ENCODE measurements around the gene ESR2. TPM values are rescaled to one million over a fixed set of nuclear protein-coding genes. Genes with fewer than 3 reads are reported as not detected.
"Not testable (repeated sequence)": the region's sequence is repeated elsewhere in the genome, so short reads cannot be mapped to it uniquely, and the experiment has no call there.

The ESR2 gene
- total RNA-seq, 1 donor from 2014 or later, result 0.38 TPM

GRCh38 chr14:64232944-64233343, 61.2 kb downstream of the ESR2 start:
- intact Hi-C loops (cut with DNase I), result no loop called here
- DNase-seq (ENCODE audit: low spot score), result no peak

GRCh38 chr14:64232095-64232838, 61.9 kb downstream of the ESR2 start:
- DNase-seq (ENCODE audit: low spot score), result no peak
- intact Hi-C loops (cut with DNase I), result no loop called here

GRCh38 chr14:64229489-64229888, 64.7 kb downstream of the ESR2 start:
- DNase-seq (ENCODE audit: low spot score), result no peak
- intact Hi-C loops (cut with DNase I), result no loop called here

- intact Hi-C loops (cut with DNase I), result no loop called here
- no peak for DNase-seq (ENCODE audit: low spot score)
Observed at GRCh38 chr14:64227856-64228255, 66.3 kb downstream of the ESR2 start.

GRCh38 chr14:64225151-64225757, 68.9 kb downstream of the ESR2 start:
- DNase-seq (ENCODE audit: low spot score), result no peak
- intact Hi-C loops (cut with DNase I), result no loop called here

GRCh38 chr14:64221391-64222003, 72.7 kb downstream of the ESR2 start:
- intact Hi-C loops (cut with DNase I), result no loop called here
- no peak for DNase-seq (ENCODE audit: low spot score)

GRCh38 chr14:64220466-64220865, 73.7 kb downstream of the ESR2 start:
- intact Hi-C loops (cut with DNase I), result no loop called here
- DNase-seq (ENCODE audit: low spot score), result peak; percentile 85

GRCh38 chr14:64220056-64220455, 74.1 kb downstream of the ESR2 start:
- intact Hi-C loops (cut with DNase I), result no loop called here
- no peak for DNase-seq (ENCODE audit: low spot score)

GRCh38 chr14:64218344-64219240, 75.6 kb downstream of the ESR2 start:
- intact Hi-C loops (cut with DNase I), result no loop called here
- no peak for DNase-seq (ENCODE audit: low spot score)

GRCh38 chr14:64217834-64218233, 76.3 kb downstream of the ESR2 start:
- intact Hi-C loops (cut with DNase I), result no loop called here

GRCh38 chr14:64217308-64217707, 76.9 kb downstream of the ESR2 start:
- intact Hi-C loops (cut with DNase I), result no loop called here
- DNase-seq (ENCODE audit: low spot score), result no peak

More at GRCh38 chr14:64217834-64218233, 76.3 kb downstream of the ESR2 start:
- DNase-seq (ENCODE audit: low spot score), result no peak

- no peak for DNase-seq (ENCODE audit: low spot score)
- intact Hi-C loops (cut with DNase I), result no loop called here
Observed at GRCh38 chr14:64215978-64216377, 78.2 kb downstream of the ESR2 start.

GRCh38 chr14:64215274-64215673, 78.9 kb downstream of the ESR2 start:
- DNase-seq (ENCODE audit: low spot score), result peak; percentile 22
- intact Hi-C loops (cut with DNase I), result no loop called here

- intact Hi-C loops (cut with DNase I), result no loop called here
- DNase-seq (ENCODE audit: low spot score), result peak; percentile 46
Observed at GRCh38 chr14:64213853-64214570, 80.2 kb downstream of the ESR2 start.

GRCh38 chr14:64213086-64213485, 81.1 kb downstream of the ESR2 start:
- DNase-seq (ENCODE audit: low spot score), result no peak
- intact Hi-C loops (cut with DNase I), result no loop called here

GRCh38 chr14:64212666-64213065, 81.5 kb downstream of the ESR2 start:
- peak; percentile 10 for DNase-seq (ENCODE audit: low spot score)
- intact Hi-C loops (cut with DNase I), result no loop called here

GRCh38 chr14:64210912-64211311, 83.3 kb downstream of the ESR2 start:
- intact Hi-C loops (cut with DNase I); DNase-seq (ENCODE audit: low spot score): not testable (repeated sequence)

- peak; percentile 69 for DNase-seq (ENCODE audit: low spot score)
- intact Hi-C loops (cut with DNase I), result no loop called here
Observed at GRCh38 chr14:64210216-64210615, 84.0 kb downstream of the ESR2 start.

GRCh38 chr14:64209444-64210131, 84.6 kb downstream of the ESR2 start:
- DNase-seq (ENCODE audit: low spot score), result peak; percentile 74
- intact Hi-C loops (cut with DNase I), result no loop called here
